B cell (primary cell): Measurements from ENCODE around the gene PNLDC1. TPM values are rescaled to one million over a fixed set of nuclear protein-coding genes. Genes with fewer than 3 reads are reported as not detected.
A peak's percentile ranks its signal among the peaks of the same experiment; 100 is the strongest.

ENCODE experiments used
- ATAC-seq: fragments of 200-7000 bp; cut with Tn5 transposase; one replicate; pipeline ENCODE4 v1.10.0; 2021; ENCODE audit warnings: low read depth, mild to moderate bottlenecking, moderate number of reproducible peaks, moderate library complexity
- CTCF ChIA-PET: fragments of 350-600 bp; sonication (Branson Sonifier 250); formaldehyde crosslinking; loops from one replicate; lab custom pipeline; 2021; ENCODE audit warnings: antibody characterized with exemption, inconsistent platforms; lab: Charles Lee
- POLR2A ChIA-PET: fragments of 350-600 bp; sonication (Branson Sonifier 250); formaldehyde crosslinking; loops from one replicate; lab custom pipeline; 2021; ENCODE audit warnings: antibody characterized with exemption; lab: Charles Lee
- DNase-seq: peaks from one replicate; pipeline ENCODE4 v3.0.0; 2013
- H2AFZ ChIP-seq: 2 replicates; pipeline ENCODE4 v1.6.1; 2012; ENCODE audit warnings: mild to moderate bottlenecking, low read depth, low read length; ENCODE audit not compliant: insufficient read depth, poor library complexity, severe bottlenecking
- H3K27ac ChIP-seq, 2 donors: 1 replicate in 1 of 2; 2 replicates in 1 of 2; pipeline ENCODE4 v1.5.1; 2012 to 2013; ENCODE audit warnings: low read length in 2 of 2, mild to moderate bottlenecking in 2 of 2, moderate library complexity in 1 of 2
- H3K27me3 ChIP-seq, 4 experiments: fragments of 200-600 bp in 1 of 4; sonication (generic) in 1 of 4; replicated peaks in 1 of 4; 1 replicate in 2 of 4; 2 replicates in 2 of 4; pipeline versions ENCODE4 v1.6.1 to v1.7.0; 2013 to 2016; ENCODE audit warnings: low read length in 3 of 4, mild to moderate bottlenecking in 2 of 4, mixed read lengths in 1 of 4, moderate library complexity in 1 of 4; ENCODE audit not compliant: insufficient read depth in 4 of 4, control insufficient read depth in 3 of 4; ENCODE audit errors: control extremely low read depth in 1 of 4
- H3K36me3 ChIP-seq, 2 experiments: replicated peaks in 1 of 2; 1 replicate in 1 of 2; 2 replicates in 1 of 2; pipeline versions ENCODE4 v1.6.1 to v1.7.1; 2013; ENCODE audit warnings: low read length in 1 of 2; ENCODE audit not compliant: insufficient read depth in 2 of 2, control insufficient read depth in 1 of 2; ENCODE audit errors: control extremely low read depth in 1 of 2, extremely low read depth in 1 of 2
- H3K4me1 ChIP-seq, 2 donors: fragments of 200-600 bp in 1 of 2; sonication (generic) in 1 of 2; 1 replicate in 1 of 2; 2 replicates in 1 of 2; pipeline versions ENCODE4 v1.5.1 to v1.6.1; 2013 to 2017; ENCODE audit warnings: low read length in 2 of 2; ENCODE audit not compliant: control insufficient read depth in 2 of 2, insufficient read depth in 2 of 2
- H3K4me2 ChIP-seq: replicated peaks from 2 replicates; pipeline ENCODE3; 2012; ENCODE audit warnings: mild to moderate bottlenecking, low read depth, low read length; ENCODE audit not compliant: poor library complexity, severe bottlenecking
- H3K4me3 ChIP-seq, 5 experiments: fragments of 200-600 bp in 1 of 5; sonication (generic) in 1 of 5; 1 replicate in 3 of 5; 2 replicates in 2 of 5; pipeline versions ENCODE4 v1.5.1 to v1.7.0; 2011 to 2016; ENCODE audit warnings: low read length in 4 of 5, mild to moderate bottlenecking in 4 of 5, low read depth in 2 of 5, control low read depth in 1 of 5, moderate library complexity in 1 of 5; ENCODE audit not compliant: insufficient read depth in 1 of 5; ENCODE audit errors: control extremely low read depth in 1 of 5, extremely low read depth in 1 of 5
- H3K79me2 ChIP-seq: fragments of 200-600 bp; sonication (generic); one replicate; pipeline ENCODE4 v1.6.0; 2016; ENCODE audit warnings: low read length; ENCODE audit not compliant: control insufficient read depth, insufficient read depth
- H3K9ac ChIP-seq: fragments of 200-600 bp; sonication (generic); 2 replicates; pipeline ENCODE4 v1.6.1; 2017; ENCODE audit warnings: mild to moderate bottlenecking, low read length, moderate library complexity
- H3K9me3 ChIP-seq, 3 donors: one replicate each; pipeline versions ENCODE4 v1.6.1 to v1.7.1; 2013; ENCODE audit warnings: low read length in 2 of 3; ENCODE audit not compliant: control insufficient read depth in 2 of 3, insufficient read depth in 1 of 3; ENCODE audit errors: control extremely low read depth in 1 of 3
- H4K20me1 ChIP-seq: 2 replicates; pipeline ENCODE4 v1.6.0; 2012; ENCODE audit warnings: mild to moderate bottlenecking, low read length; ENCODE audit not compliant: insufficient read depth, control insufficient read depth, poor library complexity, severe bottlenecking
- H3K27ac Mint-ChIP-seq: one replicate; pipeline ENCODE4 v1.8.0; 2021; ENCODE audit warnings: mixed read lengths
- H3K27me3 Mint-ChIP-seq: one replicate; pipeline ENCODE4 v1.8.0; 2021; ENCODE audit warnings: mixed read lengths
- H3K4me1 Mint-ChIP-seq: one replicate; pipeline ENCODE4 v1.8.0; 2021; ENCODE audit warnings: mixed read lengths
- H3K4me3 Mint-ChIP-seq: one replicate; pipeline ENCODE4 v1.8.0; 2021; ENCODE audit warnings: mixed read lengths
- H3K9me3 Mint-ChIP-seq: one replicate; pipeline ENCODE4 v1.8.0; 2022; ENCODE audit warnings: mixed read lengths; ENCODE audit not compliant: insufficient read depth
- EZH2 ChIP-seq: IDR thresholded peaks from 2 replicates; pipeline ENCODE4 v1.6.1; 2012; ENCODE audit warnings: borderline replicate concordance, low read depth, mild to moderate bottlenecking, moderate library complexity, low read length; ENCODE audit not compliant: insufficient read depth, poor library complexity, severe bottlenecking
- WGBS: methylation state at CpG from one replicate; pipeline ENCODE4 v1.1.5; 2013; ENCODE audit warnings: missing lambda C conversion rate; ENCODE audit not compliant: insufficient coverage; 5-methylcytosine and 5-hydroxymethylcytosine counted together
- intact Hi-C: fragments of 100-400 bp; cut with micrococcal nuclease; formaldehyde crosslinking; loops from one replicate; pipeline ENCODE4 v1.10.0; 2022
- polyA plus RNA-seq: library from polyadenylated mRNA; depleted of rRNA; stranded (reverse); fragments of >200 nt; gene quantifications from 2 replicates; pipeline ENCODE4 v1.2.3, GENCODE V29; 2012
- total RNA-seq, 2 donors: library from RNA; stranded (reverse); fragments of 120-200 nt in 1 of 2; gene quantifications; 1 replicate in 1 of 2; 2 replicates in 1 of 2; pipeline versions ENCODE4 v1.2.3 to v1.2.4, GENCODE V29; 2013 to 2022
- TF ChIP-seq, protein P1 (sequence below): fragments of 200-600 bp; IDR thresholded peaks from one replicate; pipeline ENCODE4 v1.8.0; 2022; ENCODE audit warnings: antibody characterized with exemption, mild to moderate bottlenecking

PNLDC1 gene
- total and polyA plus RNA-seq, 2 donors (not counting 1 experiment from before 2014, with no cell fraction given): 0.13 to 0.71 TPM

DNA sequence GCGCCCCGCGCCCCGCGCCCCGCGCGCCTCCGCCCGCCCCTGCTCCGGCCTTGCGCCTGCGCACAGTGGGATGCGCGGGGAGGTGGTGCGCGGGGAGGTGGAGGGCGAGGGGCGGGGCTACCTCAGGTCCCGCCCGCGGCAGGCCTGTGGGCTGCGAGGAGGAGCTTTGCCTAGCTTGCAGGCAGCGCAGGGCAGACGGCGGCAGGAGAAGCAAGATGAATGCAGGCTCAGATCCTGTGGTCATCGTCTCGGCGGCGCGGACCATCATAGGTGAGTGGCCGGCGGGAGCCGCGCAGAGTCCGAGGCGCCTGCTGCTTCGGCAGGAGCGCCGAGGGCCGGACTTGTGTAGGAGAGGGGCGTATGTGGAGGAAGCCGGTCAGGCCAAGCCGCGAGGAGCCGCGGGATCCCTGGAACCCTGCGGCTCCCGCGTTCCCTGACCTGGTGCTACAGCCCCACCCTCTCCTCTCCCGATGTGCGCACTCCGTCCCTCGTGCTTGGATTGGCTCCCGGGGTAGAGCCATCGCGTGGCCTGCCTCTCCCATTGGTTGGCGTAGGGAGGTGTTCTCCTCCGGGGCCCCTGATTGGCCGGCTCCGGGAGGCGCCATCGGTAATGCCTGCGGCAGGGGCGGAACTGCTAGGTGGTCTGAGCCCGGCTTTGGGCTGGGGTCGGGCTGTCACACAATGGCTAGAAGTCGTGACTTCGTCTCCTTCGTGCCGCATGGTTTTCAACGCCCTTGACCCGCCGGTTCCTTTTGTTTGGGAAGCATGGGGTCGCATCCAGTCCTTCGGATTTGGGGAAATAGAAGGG lies 38.0 kb upstream of the PNLDC1 start, which contains the start of gene ACAT2:
Gene ACAT2, plus strand, starts transcription at position 173 of the 808 bp plus-strand sequence. Its CDS starts 43 bp downstream, at position 216.
- Histone ChIP-seq H3K4me1 (peaks cover 17 to 19% of the 10 kb centered on the region in 2 donors), H3K9me3 (no peaks in the 10 kb centered on the region), H3K27ac (peak within 1 kb of the TSS; percentile 95 to 96), H3K4me2 (peak within 1 kb of the TSS; percentile 95), H3K79me2 (peaks cover 20% of the 10 kb centered on the region), H3K27me3 (no peaks in the 10 kb centered on the region), H3K9ac (peak within 1 kb of the TSS; percentile 92), H4K20me1 (no peaks in the 10 kb centered on the region), H3K4me3 (peak within 1 kb of the TSS; percentile 83 to 99 (median 93)), H2AFZ (peak within 1 kb of the TSS; percentile 88), H3K36me3 (peaks cover 8 to 16% of the 10 kb centered on the region in 2 experiments)
- CTCF ChIA-PET: interaction anchor here (0.9 to 1.3 kb wide), 4 partner anchors 8 to 70 kb away, joined by 3 to 5 read pairs (median 4); partner anchors contain the start of genes MRPL18, SOD2 and TCP1
- intact Hi-C loops: loop anchor here (1.0 kb wide), 4 partner anchors 27 to 206 kb away; partner anchors contain the start of genes SOD2, TCP1 and WTAP
- peaks cover 21% of the 10 kb centered on the region for H3K4me1 Mint-ChIP-seq
- POLR2A ChIA-PET: interaction anchor here (0.8 to 3.6 kb wide), 6 partner anchors 8 to 69 kb away, joined by 3 to 28 read pairs (median 6); partner anchors contain the start of genes MRPL18, SOD2, TCP1 and WTAP
- no peaks in the 10 kb centered on the region for H3K27me3 Mint-ChIP-seq
- H3K9me3 Mint-ChIP-seq: no peaks in the 10 kb centered on the region
- peak within 1 kb of the TSS; percentile 95 for H3K4me3 Mint-ChIP-seq
- peak within 1 kb of the TSS; percentile 96 for H3K27ac Mint-ChIP-seq
- ATAC-seq: peak; percentile 96
- WGBS: under 1% methylated on average over 75 of the region's 76 CpGs
- peak; percentile 94 for DNase-seq
- TF ChIP-seq, protein P1, sequence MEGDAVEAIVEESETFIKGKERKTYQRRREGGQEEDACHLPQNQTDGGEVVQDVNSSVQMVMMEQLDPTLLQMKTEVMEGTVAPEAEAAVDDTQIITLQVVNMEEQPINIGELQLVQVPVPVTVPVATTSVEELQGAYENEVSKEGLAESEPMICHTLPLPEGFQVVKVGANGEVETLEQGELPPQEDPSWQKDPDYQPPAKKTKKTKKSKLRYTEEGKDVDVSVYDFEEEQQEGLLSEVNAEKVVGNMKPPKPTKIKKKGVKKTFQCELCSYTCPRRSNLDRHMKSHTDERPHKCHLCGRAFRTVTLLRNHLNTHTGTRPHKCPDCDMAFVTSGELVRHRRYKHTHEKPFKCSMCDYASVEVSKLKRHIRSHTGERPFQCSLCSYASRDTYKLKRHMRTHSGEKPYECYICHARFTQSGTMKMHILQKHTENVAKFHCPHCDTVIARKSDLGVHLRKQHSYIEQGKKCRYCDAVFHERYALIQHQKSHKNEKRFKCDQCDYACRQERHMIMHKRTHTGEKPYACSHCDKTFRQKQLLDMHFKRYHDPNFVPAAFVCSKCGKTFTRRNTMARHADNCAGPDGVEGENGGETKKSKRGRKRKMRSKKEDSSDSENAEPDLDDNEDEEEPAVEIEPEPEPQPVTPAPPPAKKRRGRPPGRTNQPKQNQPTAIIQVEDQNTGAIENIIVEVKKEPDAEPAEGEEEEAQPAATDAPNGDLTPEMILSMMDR: no peak
- no peak for TF ChIP-seq EZH2
